Heart right ventricle (tissue), 16 donors: ENCODE data around the gene RNF130. TPM values are rescaled to one million over a fixed set of nuclear protein-coding genes. Genes with fewer than 3 reads are reported as not detected.

Experiments used
- ATAC-seq, 8 donors: fragments of 200-7000 bp; cut with Tn5 transposase; one replicate each; pipeline ENCODE4 v1.9.1; 2020; ENCODE audit warnings: mild to moderate bottlenecking in 8 of 8, moderate library complexity in 8 of 8, moderate number of reproducible peaks in 1 of 8
- DNase-seq, 2 donors: peaks; one replicate each; pipeline ENCODE4 v3.0.0-alpha.2; 2020
- H3K27ac ChIP-seq, 10 donors: fragments of 200-600 bp; sonication (generic) in 2 of 10; one replicate each; pipeline versions ENCODE4 v1.5.0 to v1.8.0; 2020 to 2022; ENCODE audit warnings: mild to moderate bottlenecking in 3 of 10
- H3K27me3 ChIP-seq, 7 donors: fragments of 200-600 bp; one replicate each; pipeline ENCODE4 v1.8.0; 2021 to 2022; ENCODE audit warnings: mild to moderate bottlenecking in 2 of 7
- H3K36me3 ChIP-seq, 9 donors: fragments of 200-600 bp; sonication (generic) in 1 of 9; one replicate each; pipeline versions ENCODE4 v1.5.0 to v1.8.0; 2020 to 2022; ENCODE audit warnings: mild to moderate bottlenecking in 2 of 9
- H3K4me1 ChIP-seq, 9 donors: fragments of 200-600 bp; sonication (generic) in 1 of 9; one replicate each; pipeline versions ENCODE4 v1.5.0 to v1.8.0; 2020 to 2022; ENCODE audit warnings: mild to moderate bottlenecking in 4 of 9
- H3K4me3 ChIP-seq, 10 donors: fragments of 200-600 bp; sonication (generic) in 2 of 10; one replicate each; pipeline versions ENCODE4 v1.5.0 to v1.8.0; 2020 to 2022; ENCODE audit warnings: mild to moderate bottlenecking in 7 of 10, moderate library complexity in 2 of 10
- H3K9me3 ChIP-seq, 11 donors: fragments of 200-600 bp in 10 of 11; sonication (generic) in 2 of 11; one replicate each; pipeline versions ENCODE4 v1.5.0 to v1.8.0; 2013 to 2022; ENCODE audit warnings: mild to moderate bottlenecking in 2 of 11, control low read depth in 1 of 11, moderate library complexity in 1 of 11
- CTCF ChIP-seq, 9 donors: fragments of 200-600 bp; sonication (generic) in 2 of 9; IDR thresholded peaks; one replicate each; pipeline versions ENCODE4 v1.5.0 to v1.8.0; 2021 to 2022; ENCODE audit warnings: antibody characterized with exemption in 9 of 9, mild to moderate bottlenecking in 5 of 9, moderate library complexity in 1 of 9
- WGBS, 2 donors: extraction: QIAGEN DNeasy Blood & Tissue Kit; methylation state at CpG; one replicate each; pipeline ENCODE4 v1.1.7; 2013; ENCODE audit warnings: inconsistent platforms in 1 of 2; 5-methylcytosine and 5-hydroxymethylcytosine counted together
- intact Hi-C, 10 donors: fragments of 100-400 bp; cut with DNase I; formaldehyde crosslinking; loops; one replicate each; pipeline versions ENCODE4 v1.11.1 to v1.14.2; 2022
- polyA plus RNA-seq, 2 donors: library from polyadenylated mRNA; stranded (reverse); fragments of 200-250 nt; gene quantifications; one replicate each; pipeline ENCODE4 v1.2.3, GENCODE V29; 2013
- total RNA-seq, 10 donors: library from RNA; stranded (reverse); fragmentation: NEBNext Ultra II Directional in 3 of 10; extraction: Animal tissue kit (Norgen Biotek cat#: 25700) in 3 of 10; gene quantifications; one replicate each; pipeline versions ENCODE4 v1.2.1 to v1.2.4, GENCODE V29; 2021 to 2023
- donor health status: Arrhythmogenic right ventricular cardiomyopathy.
- donor health status: ischemic (EF 13 %, LVEDD 7.1; RV severe dilation, severe dysfunction).
- donor health status: healthy with polysubstance abuse.
- donor health status: DM: no; HTN: yes; CAD: no.
- donor health status: DM: no; HTN: no; CAD: no.
- donor health status: ischemic (EF 25% LVEDD 6.9; RV normal size, moderate dysfunction).
- donor health status: ischemic (EF 25% LVEDD 5.7; RV mildly dilated, moderate dysfunction).
- donor health status: healthy.
- donor health status: DM: yes; HTN: yes; CAD: no.
- donor health status: Ischemic cardiomyopathy.
- donor health status: ischemic (EF 35%, LVEDD 5.7; RV mildly dilated, moderate dysfunction).
- donor health status: nonischemic (EF 11% LVEDD 7.7; RV severe dilation, severe dysfunction).
- donor health status: DM: yes; HTN: yes; CAD: no.
- donor health status: PGD.
- donor health status: ischemic (EF 29% LVEDD 5.4; RV normal size, mild dysfunction).
- donor health status: nonischemic (EF 23%, LVEDD 6.1; RV moderate dilation, normal function).

RNF130 gene
- total and polyA plus RNA-seq, 12 donors, result 21.9 to 55.8 (median 33.2) TPM

DNA sequence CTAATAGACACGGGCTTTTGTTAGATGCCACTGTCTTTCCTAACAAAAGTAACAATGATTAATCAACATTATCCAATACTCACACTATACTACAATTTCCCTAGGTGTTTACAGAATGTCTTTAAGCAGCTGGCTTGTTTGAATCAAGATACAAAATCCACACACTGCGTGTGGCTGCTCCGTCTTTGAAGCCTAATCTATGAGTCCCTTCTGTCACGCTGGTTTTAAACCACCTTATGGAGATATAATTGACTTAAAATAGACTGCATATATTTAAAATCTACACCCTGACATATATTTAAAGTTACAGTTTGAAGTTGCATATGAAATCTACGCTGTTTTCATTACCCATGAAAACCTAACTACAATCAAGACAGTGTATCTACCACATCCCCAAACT is 89.9 kb downstream of the RNF130 start:
- Histone ChIP-seq H3K9me3 (no peaks in the 10 kb centered on the region), H3K27ac (no peak overlapping the region), H3K4me3 (no peak overlapping the region), H3K4me1 (peaks cover 0 to 6% (median 0%) of the 10 kb centered on the region in 9 donors), H3K36me3 (peaks cover 0 to 45% (median 8%) of the 10 kb centered on the region in 9 donors), H3K27me3 (no peaks in the 10 kb centered on the region)
- 88 to 89% methylated on average over 5 of the region's 5 CpGs for WGBS, 2 donors
- intact Hi-C loops, result loop anchor here in 2 of 10 donors (10.0 kb wide), 2 partner anchors 93 to 103 kb away; partner anchors contain the start of gene RNF130 (in 1 of the 2)
- DNase-seq, result no peak
- no peak for TF ChIP-seq CTCF (IDR thresholded peaks at IDR 0.05)
- ATAC-seq, result no peak

DNA sequence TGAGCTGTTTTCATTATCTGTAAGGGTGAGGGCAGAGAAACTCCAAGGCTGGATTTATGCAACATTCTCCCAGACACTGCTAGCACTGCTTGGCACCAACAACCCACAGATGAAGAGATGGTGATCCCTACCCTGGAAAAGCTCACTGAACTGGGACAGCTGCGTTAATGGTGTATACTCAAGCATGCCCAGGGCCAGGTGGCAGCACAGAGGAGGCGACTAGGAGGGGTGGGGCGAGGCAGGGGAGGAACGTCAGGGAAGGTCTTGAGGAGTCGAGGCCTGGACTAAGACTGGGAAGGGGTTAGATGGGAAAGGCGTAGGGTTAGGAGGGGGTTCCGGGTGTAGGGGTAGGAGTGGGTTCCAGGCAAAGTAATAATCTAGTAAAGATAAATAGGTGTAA is 90.8 kb downstream of the RNF130 start:
- intact Hi-C loops, result loop anchor here in 2 of 10 donors (10.0 kb wide), 2 partner anchors 94 to 104 kb away; partner anchors contain the start of gene RNF130 (in 1 of the 2)
- DNase-seq (no peak), ATAC-seq (no peak)
- peaks cover 0 to 6% (median 0%) of the 10 kb centered on the region in 9 donors for H3K4me1 ChIP-seq
- H3K9me3 ChIP-seq, result no peaks in the 10 kb centered on the region
- H3K36me3 ChIP-seq, result peaks cover 0 to 53% (median 14%) of the 10 kb centered on the region in 9 donors
- no peak overlapping the region for H3K27ac ChIP-seq
- H3K4me3 ChIP-seq, result no peak overlapping the region
- no peak for TF ChIP-seq CTCF (IDR thresholded peaks at IDR 0.05)
- H3K27me3 ChIP-seq, result no peaks in the 10 kb centered on the region
- WGBS, 2 donors, result 91 to 92% methylated on average over 7 of the region's 7 CpGs

DNA sequence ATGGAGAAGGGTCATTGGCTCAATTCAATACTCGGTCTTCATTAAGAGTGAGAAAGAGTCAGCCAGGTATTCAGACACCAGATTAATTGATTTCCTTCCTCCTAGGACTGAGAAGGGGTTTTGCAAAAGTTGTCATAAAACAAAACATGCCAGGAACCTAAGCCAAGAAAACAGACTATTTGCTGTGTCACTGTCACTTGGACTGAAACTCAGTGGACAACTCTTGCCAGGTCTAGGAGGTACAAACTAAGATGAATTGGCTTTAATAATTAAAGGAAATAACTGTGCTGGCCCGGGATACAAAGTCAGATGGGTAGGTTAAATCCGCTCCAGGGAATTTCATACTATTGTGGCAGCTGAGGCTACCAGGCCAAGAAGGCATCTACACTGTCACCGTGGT is 92.8 kb downstream of the RNF130 start:
- no peak for DNase-seq
- Histone ChIP-seq H3K9me3 (no peaks in the 10 kb centered on the region), H3K4me3 (no peak overlapping the region), H3K36me3 (peaks cover 0 to 72% (median 17%) of the 10 kb centered on the region in 9 donors), H3K27me3 (no peaks in the 10 kb centered on the region), H3K4me1 (peaks cover 0 to 6% (median 0%) of the 10 kb centered on the region in 9 donors), H3K27ac (no peak overlapping the region)
- intact Hi-C loops, result no loop called here
- 75 to 78% methylated on average over 4 of the region's 4 CpGs for WGBS, 2 donors
- no peak for ATAC-seq
- no peak for TF ChIP-seq CTCF (IDR thresholded peaks at IDR 0.05)

- no peak overlapping the region for H3K4me3 ChIP-seq
- ATAC-seq, result no peak
- no peak for DNase-seq
- no peaks in the 10 kb centered on the region for H3K27me3 ChIP-seq
- H3K36me3 ChIP-seq, result peaks cover 0 to 76% (median 17%) of the 10 kb centered on the region in 9 donors
- intact Hi-C loops, result no loop called here
- WGBS, 2 donors, result 93 to 97% methylated on average over 13 of the region's 13 CpGs
- peaks cover 0 to 9% (median 0%) of the 10 kb centered on the region in 9 donors for H3K4me1 ChIP-seq
- TF ChIP-seq CTCF (IDR thresholded peaks at IDR 0.05), result no peak
- no peaks in the 10 kb centered on the region for H3K9me3 ChIP-seq
- H3K27ac ChIP-seq, result no peak overlapping the region
These were observed 95.8 kb downstream of the RNF130 start for GRCh38 chr5:179975713-179976134.
